ENCODE data around the gene DAPK1.
"Not testable (repeated sequence)": the region's sequence is repeated elsewhere in the genome, so short reads cannot be mapped to it uniquely, and the experiment has no call there.

The DAPK1 gene

GRCh38 chr9:87548159-87548558, 50.5 kb downstream of the DAPK1 start:
- DNase-seq, result no peak

- not testable (repeated sequence) for DNase-seq
Observed at GRCh38 chr9:87549088-87549487, 51.4 kb downstream of the DAPK1 start.

- DNase-seq, result no peak
Observed at GRCh38 chr9:87549791-87550190, 52.1 kb downstream of the DAPK1 start.

GRCh38 chr9:87550253-87550954, 52.7 kb downstream of the DAPK1 start:
- no peak for DNase-seq

- no peak for DNase-seq
Observed at GRCh38 chr9:87551772-87552217, 54.1 kb downstream of the DAPK1 start.

GRCh38 chr9:87554171-87554910, 56.7 kb downstream of the DAPK1 start:
- no peak for DNase-seq

GRCh38 chr9:87554976-87555375, 57.3 kb downstream of the DAPK1 start:
- no peak for DNase-seq

GRCh38 chr9:87556039-87556438, 58.4 kb downstream of the DAPK1 start:
- DNase-seq, result no peak

- no peak for DNase-seq
Observed at GRCh38 chr9:87556821-87557220, 59.2 kb downstream of the DAPK1 start.

GRCh38 chr9:87557996-87558395, 60.3 kb downstream of the DAPK1 start:
- DNase-seq, result no peak

GRCh38 chr9:87558606-87559190, 61.0 kb downstream of the DAPK1 start:
- DNase-seq, result no peak

- DNase-seq, result no peak
Observed at GRCh38 chr9:87562062-87562461, 64.4 kb downstream of the DAPK1 start.

- DNase-seq, result no peak
Observed at GRCh38 chr9:87562530-87563170, 65.0 kb downstream of the DAPK1 start.

- no peak for DNase-seq
Observed at GRCh38 chr9:87564111-87564510, 66.4 kb downstream of the DAPK1 start.

- DNase-seq, result no peak
Observed at GRCh38 chr9:87564791-87565241, 67.1 kb downstream of the DAPK1 start.

GRCh38 chr9:87567001-87567400, 69.3 kb downstream of the DAPK1 start:
- DNase-seq, result no peak

- no peak for DNase-seq
Observed at GRCh38 chr9:87567571-87567970, 69.9 kb downstream of the DAPK1 start.

- no peak for DNase-seq
Observed at GRCh38 chr9:87567983-87568382, 70.3 kb downstream of the DAPK1 start.

GRCh38 chr9:87568401-87568800, 70.7 kb downstream of the DAPK1 start:
- DNase-seq, result no peak

GRCh38 chr9:87569008-87569509, 71.4 kb downstream of the DAPK1 start:
- DNase-seq, result no peak

- no peak for DNase-seq
Observed at GRCh38 chr9:87569518-87569917, 71.9 kb downstream of the DAPK1 start.

GRCh38 chr9:87570000-87570908, 72.6 kb downstream of the DAPK1 start:
- DNase-seq, result no peak

Measured in activated CD4-positive, CD25-positive, alpha-beta regulatory T cell treated with anti-CD3 and anti-CD28 coated beads, Interleukin-2, amount 50 U/mL, for 72 hours (primary cell).